ENCODE data around the gene SYNDIG1. TPM values are rescaled to one million over a fixed set of nuclear protein-coding genes. Genes with fewer than 3 reads are reported as not detected.
A peak's percentile ranks its signal among the peaks of the same experiment; 100 is the strongest.

The SYNDIG1 gene
- total RNA-seq, 1 experiment from 2014 or later, result 1.1 TPM

- no peak for DNase-seq (ENCODE audit: low read depth)
Measured at GRCh38 chr20:24583169-24583792, 113.9 kb downstream of the SYNDIG1 start.

- DNase-seq (ENCODE audit: low read depth), result no peak
Measured at GRCh38 chr20:24584078-24584477, 114.6 kb downstream of the SYNDIG1 start.

GRCh38 chr20:24584538-24585356 is 115.3 kb downstream of the SYNDIG1 start:
- peak; percentile 56 for DNase-seq (ENCODE audit: low read depth)

GRCh38 chr20:24585796-24586522 is 116.5 kb downstream of the SYNDIG1 start:
- no peak for DNase-seq (ENCODE audit: low read depth)

GRCh38 chr20:24586523-24586840 is 117.1 kb downstream of the SYNDIG1 start:
- no peak for DNase-seq (ENCODE audit: low read depth)

GRCh38 chr20:24587384-24588046 is 118.1 kb downstream of the SYNDIG1 start:
- DNase-seq (ENCODE audit: low read depth), result no peak

GRCh38 chr20:24588047-24588635 is 118.7 kb downstream of the SYNDIG1 start:
- no peak for DNase-seq (ENCODE audit: low read depth)

GRCh38 chr20:24588725-24589340 is 119.4 kb downstream of the SYNDIG1 start:
- no peak for DNase-seq (ENCODE audit: low read depth)

- no peak for DNase-seq (ENCODE audit: low read depth)
Measured at GRCh38 chr20:24589381-24589780, 120.0 kb downstream of the SYNDIG1 start.

- no peak for DNase-seq (ENCODE audit: low read depth)
Measured at GRCh38 chr20:24589815-24590177, 120.4 kb downstream of the SYNDIG1 start.

GRCh38 chr20:24590178-24590982 is 121.0 kb downstream of the SYNDIG1 start:
- DNase-seq (ENCODE audit: low read depth), result no peak

- no peak for DNase-seq (ENCODE audit: low read depth)
Measured at GRCh38 chr20:24597051-24597450, 127.6 kb downstream of the SYNDIG1 start.

GRCh38 chr20:24598346-24598745 is 128.9 kb downstream of the SYNDIG1 start:
- no peak for DNase-seq (ENCODE audit: low read depth)

GRCh38 chr20:24598996-24599395 is 129.6 kb downstream of the SYNDIG1 start:
- no peak for DNase-seq (ENCODE audit: low read depth)

- no peak for DNase-seq (ENCODE audit: low read depth)
Measured at GRCh38 chr20:24600012-24600411, 130.6 kb downstream of the SYNDIG1 start.

GRCh38 chr20:24603454-24603853 is 134.0 kb downstream of the SYNDIG1 start:
- DNase-seq (ENCODE audit: low read depth), result no peak

- no peak for DNase-seq (ENCODE audit: low read depth)
Measured at GRCh38 chr20:24604966-24605665, 135.7 kb downstream of the SYNDIG1 start.

GRCh38 chr20:24605937-24606455 is 136.6 kb downstream of the SYNDIG1 start:
- DNase-seq (ENCODE audit: low read depth), result no peak

- no peak for DNase-seq (ENCODE audit: low read depth)
Measured at GRCh38 chr20:24607402-24607801, 138.0 kb downstream of the SYNDIG1 start.
